NCI-H510A treated with DMSO at 0.1 percent for 48 hours (cell line): ENCODE results near the gene MRPS34.

Experiments
- DNase-seq: peaks from one replicate; lab custom pipeline; 2025; lab: John Stamatoyannopoulos, UW

The MRPS34 gene

DNA sequence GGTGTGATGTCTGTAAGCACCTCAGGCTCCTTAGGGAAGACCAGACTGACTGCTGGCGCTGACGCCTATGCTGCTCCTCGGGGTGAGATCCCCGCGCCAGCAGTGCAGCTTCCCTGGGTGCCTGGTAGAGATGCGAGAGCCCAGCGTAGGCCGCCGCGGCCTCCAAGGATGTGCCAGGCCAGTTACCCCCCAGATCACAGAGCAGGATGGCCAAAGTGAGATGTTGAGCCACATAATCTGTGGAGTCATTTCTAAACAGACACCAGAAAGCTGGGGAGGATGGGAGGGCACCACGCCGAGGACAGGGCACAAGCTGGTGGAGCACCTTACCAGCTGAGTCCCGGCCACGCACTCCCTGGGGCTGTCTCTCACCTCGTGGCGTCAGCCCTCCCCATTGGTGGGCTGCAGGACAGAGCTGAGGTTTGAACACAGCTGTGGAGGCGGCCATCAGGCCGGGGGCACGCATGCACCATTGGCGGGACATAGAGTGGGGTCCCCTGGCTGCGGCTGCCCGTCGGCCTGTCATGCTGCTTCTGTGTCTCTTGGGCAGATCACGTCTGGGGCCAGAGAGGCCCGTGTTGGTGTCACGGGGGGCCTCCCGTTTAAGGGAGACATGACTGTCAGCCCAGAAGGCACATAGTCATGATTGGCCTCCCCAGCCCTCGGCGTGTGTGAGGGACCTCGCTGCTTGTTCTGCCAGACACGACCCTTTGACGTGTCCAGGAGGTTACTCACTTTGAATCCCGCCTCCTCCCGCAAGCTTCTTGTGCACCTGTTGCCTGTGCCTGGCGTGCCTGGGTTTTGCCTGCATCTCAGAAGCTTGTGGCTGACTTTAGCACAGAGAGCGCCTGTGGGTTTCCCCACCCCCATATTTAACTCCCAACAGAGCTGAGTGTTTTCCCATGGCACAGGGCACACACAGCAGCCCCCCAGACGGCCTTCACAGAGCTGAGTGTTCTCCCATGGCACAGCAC, 45.0 kb downstream of the MRPS34 start:
- DNase-seq = no peak

- DNase-seq = no peak
These were observed 46.1 kb downstream of the MRPS34 start for GRCh38 chr16:1726661-1727502.

- no peak for DNase-seq
These were observed 48.4 kb downstream of the MRPS34 start for GRCh38 chr16:1724491-1724890.

- peak; percentile 31 for DNase-seq
These were observed 49.3 kb downstream of the MRPS34 start for GRCh38 chr16:1723450-1724147.
